Measurements from ENCODE around the gene LRRD1.

LRRD1 gene

GRCh38 chr7:92156990-92157389 is 22.0 kb downstream of the LRRD1 start (continued):
- no peak for TF ChIP-seq ZSCAN5A (tag by site-specific recombination; IDR thresholded peaks at IDR 0.05)
- no peak for TF ChIP-seq ZNF211 (tag by site-specific recombination; IDR thresholded peaks at IDR 0.05; ENCODE audit: low read depth)
- no peak for TF ChIP-seq PRDM4 (tag by site-specific recombination; IDR thresholded peaks at IDR 0.05)
- TF ChIP-seq ZNF629 (tag by site-specific recombination; IDR thresholded peaks at IDR 0.05) = no peak
- no peak for TF ChIP-seq ZNF184 (tag by site-specific recombination; IDR thresholded peaks at IDR 0.05)
- TF ChIP-seq REST (tag by site-specific recombination; IDR thresholded peaks at IDR 0.05) = no peak
- no peak for TF ChIP-seq SCRT1 (tag by site-specific recombination; IDR thresholded peaks at IDR 0.05; ENCODE audit: borderline replicate concordance)
- TF ChIP-seq ZBTB44 (tag by site-specific recombination; IDR thresholded peaks at IDR 0.05) = no peak
- no peak for TF ChIP-seq ZBTB8A (tag by site-specific recombination; IDR thresholded peaks at IDR 0.05)
- TF ChIP-seq ZNF488 (tag by site-specific recombination; IDR thresholded peaks at IDR 0.05) = no peak
- no peak for TF ChIP-seq ZNF776 (tag by site-specific recombination; IDR thresholded peaks at IDR 0.05; ENCODE audit: borderline replicate concordance)
- TF ChIP-seq ZSCAN30 (tag by site-specific recombination; IDR thresholded peaks at IDR 0.05) = no peak

- no peaks in the 10 kb centered on the region for H3K36me3 ChIP-seq (ENCODE audit: control insufficient read depth in 2 of 2, insufficient read depth in 1 of 2, low read length in 2 of 2)
- H3K4me3 ChIP-seq (ENCODE audit: low read depth, low read length) = no peak overlapping the region
- H3K9me3 ChIP-seq (ENCODE audit: control insufficient read depth, insufficient read depth, low read depth, low read length) = no peaks in the 10 kb centered on the region
- no peaks in the 10 kb centered on the region for H3K4me1 ChIP-seq (ENCODE audit: control insufficient read depth, insufficient read depth, low read length)
- POLR2A ChIA-PET = no interaction called here
- no peak overlapping the region for H3K27ac ChIP-seq (ENCODE audit: extremely low read depth, low read depth, low read length)
- CTCF ChIA-PET = no interaction called here
- TF ChIP-seq ZNF404 (tag by site-specific recombination; IDR thresholded peaks at IDR 0.05) = no peak
- TF ChIP-seq FEZF1 (tag by site-specific recombination; IDR thresholded peaks at IDR 0.05) = no peak
- TF ChIP-seq ZNF18 (tag by site-specific recombination; IDR thresholded peaks at IDR 0.05) = no peak
- no peak for TF ChIP-seq KLF16 (tag by site-specific recombination; IDR thresholded peaks at IDR 0.05)
- TF ChIP-seq ZNF692 (tag by site-specific recombination; IDR thresholded peaks at IDR 0.05) = no peak
- no peak for TF ChIP-seq GLI2 (tag by site-specific recombination; IDR thresholded peaks at IDR 0.05; ENCODE audit: borderline replicate concordance, low read depth)
- no peak for TF ChIP-seq ZBTB49 (tag by site-specific recombination; IDR thresholded peaks at IDR 0.05; ENCODE audit: low read depth)
- TF ChIP-seq ZNF24 (tag by site-specific recombination; IDR thresholded peaks at IDR 0.05) = no peak
- no peak for TF ChIP-seq MEIS1 (CRISPR knock-in tag; IDR thresholded peaks at IDR 0.05; ENCODE audit: borderline replicate concordance)
Measured at GRCh38 chr7:92155108-92155739, 23.7 kb downstream of the LRRD1 start.
